HG03196 (cell line): ENCODE results near the gene CFL2.
"Not testable (repeated sequence)": the region's sequence is repeated elsewhere in the genome, so short reads cannot be mapped to it uniquely, and the experiment has no call there.

Experiments
- ATAC-seq: cut with Tn5 transposase; IDR thresholded peaks from one replicate; pipeline ENCODE4 v1.9.1; 2021; ENCODE audit not compliant: unreplicated experiment

The CFL2 gene

GRCh38 chr14:34711796-34712712, 2.3 kb downstream of the CFL2 start:
- ATAC-seq, result no peak

DNA sequence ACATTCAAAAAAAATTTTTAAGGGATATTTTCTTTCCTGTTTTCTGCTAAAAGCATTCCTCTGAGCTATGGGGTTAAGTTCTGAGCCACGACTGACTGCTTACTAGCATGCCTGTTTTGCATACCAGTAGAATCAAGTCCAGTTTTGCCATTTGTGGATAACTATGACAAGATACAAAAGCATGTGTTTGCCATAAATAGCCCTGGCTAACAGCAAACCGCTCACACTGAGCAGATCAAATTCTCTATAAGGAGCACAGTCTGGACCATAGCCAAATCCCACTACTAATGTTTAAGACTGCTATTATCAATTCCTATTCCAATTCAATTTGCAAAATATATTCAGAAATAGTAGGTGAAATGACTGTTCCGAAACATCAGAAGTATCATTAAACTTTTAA, 3.2 kb downstream of the CFL2 start:
- ATAC-seq, result peak; percentile 35

- ATAC-seq, result no peak
Observed at GRCh38 chr14:34710744-34711143, 3.6 kb downstream of the CFL2 start.

GRCh38 chr14:34710006-34710405, 4.4 kb downstream of the CFL2 start:
- ATAC-seq, result no peak

- ATAC-seq, result no peak
Observed at GRCh38 chr14:34707722-34708121, 6.7 kb downstream of the CFL2 start.

- ATAC-seq, result no peak
Observed at GRCh38 chr14:34701808-34702207, 12.6 kb downstream of the CFL2 start.

DNA sequence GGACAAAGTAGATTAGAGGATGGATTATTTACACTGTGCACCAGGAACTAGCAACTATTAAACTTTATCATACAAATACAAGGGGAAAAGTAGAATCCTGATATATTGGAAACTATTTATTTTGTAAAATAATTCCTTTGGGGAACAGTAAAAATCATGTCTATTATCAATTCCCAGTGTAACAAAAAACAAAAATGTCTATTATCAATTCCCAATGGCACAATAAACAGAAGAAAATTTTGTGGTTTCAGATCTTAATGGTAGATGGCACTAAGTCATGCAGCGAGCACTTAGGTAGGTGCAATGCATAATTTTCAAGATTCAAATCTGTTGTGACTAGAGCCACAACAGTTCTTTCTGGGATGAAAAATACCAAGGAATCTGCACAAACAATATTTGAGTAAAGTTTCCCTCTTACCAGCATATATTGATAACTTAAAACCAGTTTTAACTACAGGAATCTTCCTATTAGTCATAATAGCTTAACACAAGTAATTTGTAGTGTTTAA, 13.7 kb downstream of the CFL2 start:
- no peak for ATAC-seq

DNA sequence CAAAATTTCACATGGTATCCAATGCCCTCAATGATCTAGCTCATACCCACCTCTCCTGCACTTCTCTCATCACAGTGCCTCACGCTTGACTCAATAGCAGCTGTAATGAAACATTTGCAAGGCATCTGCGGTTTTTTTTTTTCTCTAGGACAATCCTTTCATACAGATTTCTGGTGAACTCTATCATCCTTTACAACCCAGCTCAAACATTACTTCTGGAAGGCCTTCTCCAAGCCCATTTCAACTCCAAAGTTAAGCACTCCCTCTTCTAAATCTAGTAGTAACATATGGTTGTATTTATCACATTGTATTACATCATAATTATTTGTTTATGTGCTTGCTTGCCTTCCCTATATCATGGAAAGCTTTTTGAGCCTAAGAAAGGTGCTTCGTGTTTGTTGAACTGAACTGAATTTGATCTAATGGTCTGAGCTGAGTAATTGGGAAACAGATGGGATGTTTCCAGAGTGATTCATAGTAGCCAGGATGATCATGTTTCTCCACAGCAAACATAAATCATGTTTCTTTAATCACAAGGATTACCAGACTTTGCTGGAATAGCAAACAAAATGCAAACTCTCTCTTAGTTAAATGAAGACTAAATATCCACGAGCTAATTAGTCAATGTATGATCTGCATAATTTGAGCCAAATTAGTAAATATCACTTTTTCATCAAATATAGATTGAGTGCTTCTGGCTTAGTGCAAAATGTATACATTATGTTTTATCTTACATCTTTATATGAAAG, 14.3 kb downstream of the CFL2 start:
- no peak for ATAC-seq

GRCh38 chr14:34694216-34694615, 20.2 kb downstream of the CFL2 start:
- not testable (repeated sequence) for ATAC-seq

DNA sequence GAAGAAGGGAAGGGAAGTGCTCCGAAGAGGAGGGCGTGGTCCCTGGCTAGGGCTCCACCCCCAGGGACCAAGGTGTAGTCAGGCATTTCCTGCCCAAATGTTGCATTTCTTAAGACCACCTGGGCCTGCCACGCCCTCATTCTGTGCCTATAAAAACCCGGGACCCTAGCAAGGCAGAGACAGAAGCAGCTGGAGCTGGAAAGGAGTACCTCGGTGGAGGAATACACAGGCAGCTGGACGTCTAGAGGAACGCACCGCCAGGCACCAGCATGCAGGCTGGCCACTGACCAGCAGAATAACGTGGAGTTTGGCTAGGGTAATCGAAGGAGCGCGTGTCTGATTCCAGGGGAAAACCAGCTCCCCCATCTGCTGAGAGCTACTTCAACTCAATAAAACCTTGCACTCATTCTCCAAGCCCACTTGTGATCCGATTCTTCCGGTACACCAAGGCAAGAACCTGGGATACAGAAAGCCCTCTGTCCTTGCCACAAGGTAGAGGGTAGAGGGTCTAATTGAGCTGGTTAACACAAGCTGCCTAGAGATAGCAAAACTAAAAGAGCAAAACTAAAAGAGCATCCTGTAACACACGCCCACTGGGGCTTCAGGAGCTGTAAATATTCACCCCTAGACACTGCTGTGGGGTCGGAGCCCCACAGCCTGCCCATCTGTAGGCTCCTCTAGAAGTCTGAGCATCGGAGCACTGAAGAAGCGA, 21.0 kb downstream of the CFL2 start:
- no peak for ATAC-seq

- ATAC-seq, result no peak
Observed at GRCh38 chr14:34692898-34693227, 21.5 kb downstream of the CFL2 start.

- no peak for ATAC-seq
Observed at GRCh38 chr14:34692348-34692747, 22.0 kb downstream of the CFL2 start.

- no peak for ATAC-seq
Observed at GRCh38 chr14:34691206-34691605, 23.2 kb downstream of the CFL2 start.

DNA sequence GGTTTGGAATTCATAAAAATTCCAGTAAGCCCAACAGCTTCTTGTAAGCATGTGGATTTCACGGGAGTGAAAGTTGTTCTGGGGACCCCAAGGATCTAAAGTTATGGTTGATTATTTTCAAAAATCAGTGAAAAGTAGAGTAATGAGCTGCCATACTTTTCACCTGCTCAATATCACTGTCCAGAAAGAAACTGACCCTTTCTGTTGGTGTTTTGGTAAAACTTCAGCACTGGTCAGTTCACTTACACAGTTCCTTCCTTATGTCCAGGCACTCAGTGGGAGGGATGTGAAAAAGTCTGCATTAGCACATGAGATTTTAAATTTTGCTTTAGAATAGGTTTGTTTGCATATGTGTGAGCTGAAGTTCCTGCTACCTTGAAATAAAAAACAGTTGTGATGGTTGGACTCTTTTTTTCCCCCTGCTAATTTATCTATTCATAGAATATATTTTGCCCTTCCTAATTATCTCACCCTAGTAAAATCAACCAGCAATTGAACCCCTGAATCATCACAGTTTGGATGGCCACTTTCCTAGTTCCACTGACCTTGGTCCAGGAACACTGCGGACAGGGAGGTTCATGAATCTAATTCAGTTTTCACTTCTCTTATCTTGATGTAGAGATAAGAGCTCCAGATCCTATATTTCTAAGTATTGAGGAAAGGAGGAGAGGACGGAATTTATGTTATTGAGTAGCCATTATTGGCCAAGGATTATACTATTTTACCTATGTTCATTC, 25.8 kb downstream of the CFL2 start:
- no peak for ATAC-seq

DNA sequence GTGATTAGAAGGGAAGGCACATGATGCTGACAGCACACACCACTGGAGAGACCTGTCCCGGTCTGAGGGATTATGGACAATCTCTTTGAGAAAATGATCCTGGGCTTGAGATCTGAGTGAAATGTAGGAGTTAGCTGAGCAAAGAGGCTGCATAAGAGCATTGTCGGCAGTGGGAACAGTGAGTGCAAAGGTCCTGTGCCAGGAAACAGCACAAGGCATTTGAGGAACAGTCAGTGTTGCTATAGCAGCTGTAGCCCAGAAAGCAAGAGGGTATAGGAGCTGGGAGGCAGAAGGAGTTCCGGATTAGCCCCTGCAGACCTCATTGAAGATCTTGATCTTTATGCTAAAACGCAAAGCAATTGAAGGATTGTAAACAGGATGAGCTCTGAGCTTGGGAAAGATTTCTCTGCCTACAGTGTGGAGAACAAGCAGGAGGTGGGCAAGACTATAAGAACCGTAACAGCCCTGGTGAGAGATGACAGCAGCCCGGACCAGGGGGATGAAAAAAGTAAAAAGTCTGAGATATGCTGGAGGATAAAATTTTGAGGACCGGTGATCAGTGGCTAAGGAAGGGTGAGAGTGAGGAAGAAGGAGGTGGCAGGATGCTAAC, 28.5 kb downstream of the CFL2 start:
- no peak for ATAC-seq

- ATAC-seq, result no peak
Observed at GRCh38 chr14:34684578-34684977, 29.8 kb downstream of the CFL2 start.

- no peak for ATAC-seq
Observed at GRCh38 chr14:34682787-34683321, 31.5 kb downstream of the CFL2 start.

DNA sequence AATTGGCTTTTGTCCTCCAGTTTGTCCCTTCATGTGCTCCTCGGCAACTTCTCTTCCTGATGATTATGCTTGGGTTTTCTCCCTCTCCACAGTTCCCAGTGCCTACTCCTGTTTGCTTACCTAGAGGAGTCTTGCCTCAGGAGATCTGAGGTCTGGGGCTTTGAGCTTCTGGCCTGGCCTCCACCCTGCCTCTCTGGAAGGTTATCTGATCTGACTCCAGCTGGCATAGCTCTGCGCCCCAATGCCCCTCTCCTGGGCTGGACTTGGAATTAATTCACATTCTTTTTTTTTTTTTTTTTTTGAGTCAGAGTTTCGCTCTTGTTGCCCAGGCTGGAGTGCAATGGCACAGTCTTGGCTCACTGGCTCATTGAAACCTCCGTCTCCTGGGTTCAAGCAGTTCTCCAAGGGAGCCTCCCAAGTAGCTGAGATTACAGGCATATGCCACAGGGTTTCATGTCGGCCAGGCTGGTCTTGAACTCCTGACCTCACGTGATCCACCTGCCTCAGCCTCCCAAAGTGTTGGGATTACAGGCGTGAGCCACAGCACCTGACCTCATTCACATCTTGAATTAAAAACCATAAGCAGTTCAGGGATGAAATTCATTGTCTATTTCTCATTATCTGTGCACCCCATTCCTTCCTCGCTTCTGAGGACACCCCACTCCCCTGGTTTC, 33.5 kb downstream of the CFL2 start:
- ATAC-seq, result no peak

DNA sequence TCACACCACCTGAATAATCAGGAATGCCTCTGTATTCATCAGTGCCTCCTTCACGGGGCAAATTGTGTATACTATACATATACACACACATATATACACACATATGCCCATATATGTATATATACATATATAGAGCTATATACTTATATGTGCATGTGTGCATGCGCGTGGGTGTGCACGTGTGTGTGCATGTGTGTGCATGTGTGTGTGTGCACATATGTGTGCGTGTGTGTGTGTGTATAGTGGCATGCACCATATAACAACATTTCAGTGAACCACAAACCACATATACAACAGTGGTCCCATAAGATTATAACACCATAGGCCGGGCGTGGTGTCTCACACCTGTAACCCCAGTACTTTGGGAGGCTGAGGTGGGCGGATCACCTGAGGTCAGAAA, 35.7 kb downstream of the CFL2 start:
- ATAC-seq, result no peak

GRCh38 chr14:34678306-34678705, 36.1 kb downstream of the CFL2 start:
- no peak for ATAC-seq
